Activated CD8-positive, alpha-beta T cell treated with anti-CD3 and anti-CD28 coated beads for 36 hours (primary cell): ENCODE measurements around the gene MIEN1. TPM values are rescaled to one million over a fixed set of nuclear protein-coding genes. Genes with fewer than 3 reads are reported as not detected.
"Not testable (repeated sequence)": the region's sequence is repeated elsewhere in the genome, so short reads cannot be mapped to it uniquely, and the experiment has no call there.

ENCODE experiments used
- ATAC-seq: fragments of 200-7000 bp; cut with Tn5 transposase; one replicate; pipeline ENCODE4 v1.10.0; 2021; ENCODE audit warnings: mild to moderate bottlenecking, moderate library complexity
- CTCF ChIA-PET: fragments of 350-600 bp; sonication (Branson Sonifier 250); formaldehyde crosslinking; loops from one replicate; lab custom pipeline; 2021; ENCODE audit warnings: antibody characterized with exemption; lab: Charles Lee
- POLR2A ChIA-PET: fragments of 350-600 bp; sonication (Branson Sonifier 250); formaldehyde crosslinking; loops from one replicate; lab custom pipeline; 2021; ENCODE audit warnings: antibody characterized with exemption; lab: Charles Lee
- DNase-seq: peaks from one replicate; pipeline ENCODE4 v3.0.0-alpha.2; 2020
- H3K27ac Mint-ChIP-seq: one replicate; pipeline ENCODE4 v1.8.0; 2021; ENCODE audit warnings: mild to moderate bottlenecking, mixed read lengths
- H3K27me3 Mint-ChIP-seq: one replicate; pipeline ENCODE4 v1.8.0; 2021; ENCODE audit warnings: mixed read lengths
- H3K36me3 Mint-ChIP-seq: one replicate; pipeline ENCODE4 v1.8.0; 2021; ENCODE audit warnings: low read depth, mixed read lengths
- H3K4me1 Mint-ChIP-seq: one replicate; pipeline ENCODE4 v1.8.0; 2021; ENCODE audit warnings: low read depth, mixed read lengths
- H3K4me3 Mint-ChIP-seq: one replicate; pipeline ENCODE4 v1.8.0; 2021; ENCODE audit warnings: mild to moderate bottlenecking, moderate library complexity, mixed read lengths
- H3K9me3 Mint-ChIP-seq: one replicate; pipeline ENCODE4 v1.8.0; 2021; ENCODE audit warnings: mixed read lengths
- CTCF ChIP-seq: fragments of 200-600 bp; IDR thresholded peaks from one replicate; pipeline ENCODE4 v1.8.0; 2022; ENCODE audit warnings: antibody characterized with exemption, mild to moderate bottlenecking
- intact Hi-C: fragments of 100-400 bp; cut with micrococcal nuclease; formaldehyde crosslinking; loops from one replicate; pipeline ENCODE4 v1.10.0; 2022
- total RNA-seq, 2 experiments: library from RNA; stranded (reverse); gene quantifications; one replicate each; pipeline ENCODE4 v1.2.3, GENCODE V29; 2021

Gene MIEN1
- total RNA-seq, 2 experiments from 2014 or later, result 32.5 to 34.0 TPM

GRCh38 chr17:39767147-39767546 is 36.8 kb upstream of the MIEN1 start:
- peak overlapping the region; percentile 16 for H3K4me3 Mint-ChIP-seq
- intact Hi-C loops, result no loop called here
- ATAC-seq, result no peak

GRCh38 chr17:39765766-39766165 is 35.4 kb upstream of the MIEN1 start:
- DNase-seq (no peak), ATAC-seq (no peak)
- POLR2A ChIA-PET, result interaction anchor here (2.2 kb wide), 1 partner anchor 10 kb away, joined by 10 read pairs; no protein-coding TSS in a partner anchor
- Mint-ChIP-seq H3K9me3 (no peaks in the 10 kb centered on the region), H3K36me3 (peaks cover 79% of the 10 kb centered on the region), H3K4me1 (peaks cover 88% of the 10 kb centered on the region), H3K27ac (peak overlapping the region; percentile 90), H3K27me3 (no peaks in the 10 kb centered on the region), H3K4me3 (no peak overlapping the region)
- CTCF ChIA-PET, result interaction anchor here (1.8 kb wide), 1 partner anchor 144 kb away, joined by 4 read pairs; no protein-coding TSS in a partner anchor
- no peak for TF ChIP-seq CTCF
- intact Hi-C loops, result no loop called here

More at GRCh38 chr17:39767147-39767546, 36.8 kb upstream of the MIEN1 start:
- Mint-ChIP-seq H3K27ac (peak overlapping the region; percentile 90), H3K27me3 (no peaks in the 10 kb centered on the region), H3K4me1 (peaks cover 89% of the 10 kb centered on the region), H3K36me3 (peaks cover 82% of the 10 kb centered on the region), H3K9me3 (no peaks in the 10 kb centered on the region)
- TF ChIP-seq CTCF, result no peak
- ChIA-PET POLR2A (interaction anchor here (0.9 to 1.4 kb wide), 3 partner anchors 7 to 159 kb away, joined by 3 to 4 read pairs (median 4); no protein-coding TSS in a partner anchor), CTCF (interaction anchor here (1.0 to 1.1 kb wide), 5 partner anchors 9 to 145 kb away, joined by 3 to 5 read pairs (median 4); partner anchors contain the start of gene IKZF3)
- peak; percentile 43 for DNase-seq

GRCh38 chr17:39765175-39765574 is 34.8 kb upstream of the MIEN1 start:
- intact Hi-C loops, result no loop called here
- Mint-ChIP-seq H3K9me3 (no peaks in the 10 kb centered on the region), H3K36me3 (peaks cover 82% of the 10 kb centered on the region), H3K4me3 (no peak overlapping the region), H3K27me3 (no peaks in the 10 kb centered on the region), H3K4me1 (peaks cover 85% of the 10 kb centered on the region), H3K27ac (peak overlapping the region; percentile 90)
- no peak for TF ChIP-seq CTCF
- ATAC-seq, result no peak
- no peak for DNase-seq
- ChIA-PET POLR2A (interaction anchor here (2.2 kb wide), 1 partner anchor 10 kb away, joined by 10 read pairs; no protein-coding TSS in a partner anchor), CTCF (interaction anchor here (0.6 to 1.8 kb wide), 2 partner anchors 48 to 144 kb away, joined by 3 to 4 read pairs; no protein-coding TSS in a partner anchor)

- not testable (repeated sequence) for H3K4me3 Mint-ChIP-seq
- peaks cover 82% of the 10 kb centered on the region for H3K4me1 Mint-ChIP-seq
These were observed 33.8 kb upstream of the MIEN1 start for GRCh38 chr17:39764171-39764570.

GRCh38 chr17:39763051-39763820 is 32.9 kb upstream of the MIEN1 start:
- H3K4me3 Mint-ChIP-seq, result no peak overlapping the region
- ChIA-PET POLR2A (interaction anchor here (0.6 to 1.3 kb wide), 6 partner anchors 9 to 192 kb away, joined by 3 to 4 read pairs (median 3); no protein-coding TSS in a partner anchor), CTCF (interaction anchor here (1.2 kb wide), 1 partner anchor 128 kb away, joined by 4 read pairs; no protein-coding TSS in a partner anchor)
- no peaks in the 10 kb centered on the region for H3K9me3 Mint-ChIP-seq
- ATAC-seq (no peak), DNase-seq (no peak)
- peak overlapping the region; percentile 76 for H3K27ac Mint-ChIP-seq
- peaks cover 82% of the 10 kb centered on the region for H3K4me1 Mint-ChIP-seq
- H3K36me3 Mint-ChIP-seq, result peaks cover 78% of the 10 kb centered on the region
- intact Hi-C loops, result no loop called here
- TF ChIP-seq CTCF, result no peak
- no peaks in the 10 kb centered on the region for H3K27me3 Mint-ChIP-seq

More at GRCh38 chr17:39764171-39764570, 33.8 kb upstream of the MIEN1 start:
- peaks cover 82% of the 10 kb centered on the region for H3K36me3 Mint-ChIP-seq
- DNase-seq, H3K9me3 Mint-ChIP-seq, H3K27ac Mint-ChIP-seq, H3K27me3 Mint-ChIP-seq, ATAC-seq, intact Hi-C loops: not testable (repeated sequence)
- CTCF ChIA-PET, result interaction anchor here (1.2 to 1.8 kb wide), 2 partner anchors 129 to 143 kb away, joined by 4 read pairs; no protein-coding TSS in a partner anchor
- POLR2A ChIA-PET, result interaction anchor here (0.6 to 1.3 kb wide), 4 partner anchors 10 to 191 kb away, joined by 3 to 4 read pairs (median 3); no protein-coding TSS in a partner anchor
